Hepatocyte (in vitro differentiated cells): Measurements from ENCODE around the gene TFDP2.

ENCODE experiments used
- EZH2 ChIP-seq: fragments of 200-600 bp; sonication (generic); IDR thresholded peaks from 2 replicates; pipeline ENCODE4 v1.6.1; 2016; ENCODE audit warnings: antibody characterized with exemption, mild to moderate bottlenecking, borderline replicate concordance
- EZH2phosphoT487 ChIP-seq: fragments of 200-600 bp; sonication (generic); IDR thresholded peaks from one replicate; pipeline ENCODE4 v1.6.1; 2018; ENCODE audit warnings: antibody characterized with exemption, mild to moderate bottlenecking, low read depth, moderate library complexity; ENCODE audit not compliant: unreplicated experiment, severe bottlenecking
- TF ChIP-seq, protein P1 (sequence below): fragments of 200-600 bp; sonication (generic); IDR thresholded peaks from 2 replicates; pipeline ENCODE4 v1.5.1; 2016; ENCODE audit warnings: antibody characterized with exemption, mild to moderate bottlenecking; ENCODE audit not compliant: poor library complexity

DNA sequence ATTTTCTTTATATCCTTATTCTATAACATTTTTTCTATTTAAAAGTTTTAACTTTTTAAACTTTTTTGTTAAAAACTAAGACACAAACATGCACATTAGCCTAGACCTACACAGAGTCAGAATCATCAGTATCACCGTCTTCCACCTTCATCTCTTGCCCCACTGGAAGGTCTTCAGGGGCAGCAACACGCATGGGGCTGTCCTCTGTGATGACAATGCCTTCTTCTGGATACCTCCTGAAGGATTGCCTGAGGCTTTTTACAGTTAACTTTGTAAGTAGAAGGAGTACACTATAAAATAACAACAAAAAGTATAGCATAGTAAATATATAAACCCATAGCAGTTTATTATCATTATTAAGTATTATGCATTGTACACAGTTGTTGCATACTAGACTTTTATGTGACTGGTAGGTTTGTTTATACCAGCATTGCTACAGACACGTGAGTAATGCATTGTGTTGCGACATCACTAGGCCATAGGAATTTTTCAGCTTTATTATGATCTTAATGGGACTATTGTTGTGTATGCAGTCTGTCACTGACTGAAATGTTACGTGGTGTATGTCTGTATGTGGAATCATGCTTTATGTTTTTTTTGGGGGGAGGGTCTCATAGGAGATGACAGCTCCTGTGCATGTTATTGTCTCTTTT is 254.7 kb downstream of the TFDP2 start:
- TF ChIP-seq, protein P1, sequence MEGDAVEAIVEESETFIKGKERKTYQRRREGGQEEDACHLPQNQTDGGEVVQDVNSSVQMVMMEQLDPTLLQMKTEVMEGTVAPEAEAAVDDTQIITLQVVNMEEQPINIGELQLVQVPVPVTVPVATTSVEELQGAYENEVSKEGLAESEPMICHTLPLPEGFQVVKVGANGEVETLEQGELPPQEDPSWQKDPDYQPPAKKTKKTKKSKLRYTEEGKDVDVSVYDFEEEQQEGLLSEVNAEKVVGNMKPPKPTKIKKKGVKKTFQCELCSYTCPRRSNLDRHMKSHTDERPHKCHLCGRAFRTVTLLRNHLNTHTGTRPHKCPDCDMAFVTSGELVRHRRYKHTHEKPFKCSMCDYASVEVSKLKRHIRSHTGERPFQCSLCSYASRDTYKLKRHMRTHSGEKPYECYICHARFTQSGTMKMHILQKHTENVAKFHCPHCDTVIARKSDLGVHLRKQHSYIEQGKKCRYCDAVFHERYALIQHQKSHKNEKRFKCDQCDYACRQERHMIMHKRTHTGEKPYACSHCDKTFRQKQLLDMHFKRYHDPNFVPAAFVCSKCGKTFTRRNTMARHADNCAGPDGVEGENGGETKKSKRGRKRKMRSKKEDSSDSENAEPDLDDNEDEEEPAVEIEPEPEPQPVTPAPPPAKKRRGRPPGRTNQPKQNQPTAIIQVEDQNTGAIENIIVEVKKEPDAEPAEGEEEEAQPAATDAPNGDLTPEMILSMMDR, result no peak
- no peak for TF ChIP-seq EZH2
- TF ChIP-seq EZH2phosphoT487, result no peak
